PFSK-1 (cell line): ENCODE results near the gene DPM1.

Source experiments
- FOXP2 ChIP-seq: optimal IDR thresholded peaks from 2 replicates; pipeline ENCODE3; 2011; ENCODE audit warnings: borderline replicate concordance, control low read depth, inconsistent platforms; ENCODE audit not compliant: insufficient read depth; ENCODE audit errors: extremely low read length, extremely low read depth
- POLR2AphosphoS5 ChIP-seq: IDR thresholded peaks from 2 replicates; pipeline ENCODE4 v1.6.1; 2012; ENCODE audit warnings: low read depth, mild to moderate bottlenecking, control low read depth, low read length, moderate library complexity
- TAF1 ChIP-seq: IDR thresholded peaks from 2 replicates; pipeline ENCODE4 v1.6.1; 2012; ENCODE audit warnings: low read length, control low read depth, borderline replicate concordance; ENCODE audit not compliant: insufficient read depth
- TF ChIP-seq, protein P1 (sequence below), 2 experiments: IDR thresholded peaks; 2 replicates each; pipeline versions ENCODE4 v1.6.1 to v1.8.0; 2011 to 2012; ENCODE audit warnings: low read depth in 2 of 2, low read length in 2 of 2, control low read depth in 1 of 2, inconsistent platforms in 1 of 2, mild to moderate bottlenecking in 1 of 2, moderate library complexity in 1 of 2; ENCODE audit not compliant: insufficient read depth in 1 of 2

DNA sequence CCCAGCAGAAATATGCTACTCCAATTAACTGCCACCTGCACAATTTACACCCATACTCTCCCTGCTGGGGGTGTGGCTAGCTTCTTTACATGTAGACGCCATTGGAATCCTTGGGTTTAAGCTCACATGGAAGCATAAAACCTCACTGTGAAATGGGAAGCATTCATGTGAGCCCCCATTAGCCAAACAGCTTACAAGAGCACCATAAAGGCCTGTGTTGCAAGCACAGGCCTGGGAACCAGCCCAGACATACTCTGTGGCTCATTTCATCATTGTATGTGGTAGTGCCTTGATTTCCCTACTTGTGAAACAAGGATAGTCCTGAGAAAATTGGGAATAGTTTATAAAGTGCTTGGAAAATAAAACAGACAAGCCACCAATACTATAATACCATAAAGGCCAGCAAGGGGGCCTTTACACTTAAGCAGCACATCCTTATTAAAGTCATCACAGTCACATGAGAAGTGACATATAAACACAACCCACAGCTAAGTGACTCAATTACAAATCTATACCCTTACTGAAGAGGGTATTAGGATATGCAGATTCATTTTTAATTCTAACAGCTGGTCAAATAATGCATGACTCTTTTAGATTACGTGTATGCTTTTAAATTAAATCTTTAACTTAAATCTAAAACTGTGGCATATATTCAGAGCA is 33.9 kb downstream of the DPM1 start:
- no peak for TF ChIP-seq POLR2AphosphoS5
- TF ChIP-seq, protein P1, sequence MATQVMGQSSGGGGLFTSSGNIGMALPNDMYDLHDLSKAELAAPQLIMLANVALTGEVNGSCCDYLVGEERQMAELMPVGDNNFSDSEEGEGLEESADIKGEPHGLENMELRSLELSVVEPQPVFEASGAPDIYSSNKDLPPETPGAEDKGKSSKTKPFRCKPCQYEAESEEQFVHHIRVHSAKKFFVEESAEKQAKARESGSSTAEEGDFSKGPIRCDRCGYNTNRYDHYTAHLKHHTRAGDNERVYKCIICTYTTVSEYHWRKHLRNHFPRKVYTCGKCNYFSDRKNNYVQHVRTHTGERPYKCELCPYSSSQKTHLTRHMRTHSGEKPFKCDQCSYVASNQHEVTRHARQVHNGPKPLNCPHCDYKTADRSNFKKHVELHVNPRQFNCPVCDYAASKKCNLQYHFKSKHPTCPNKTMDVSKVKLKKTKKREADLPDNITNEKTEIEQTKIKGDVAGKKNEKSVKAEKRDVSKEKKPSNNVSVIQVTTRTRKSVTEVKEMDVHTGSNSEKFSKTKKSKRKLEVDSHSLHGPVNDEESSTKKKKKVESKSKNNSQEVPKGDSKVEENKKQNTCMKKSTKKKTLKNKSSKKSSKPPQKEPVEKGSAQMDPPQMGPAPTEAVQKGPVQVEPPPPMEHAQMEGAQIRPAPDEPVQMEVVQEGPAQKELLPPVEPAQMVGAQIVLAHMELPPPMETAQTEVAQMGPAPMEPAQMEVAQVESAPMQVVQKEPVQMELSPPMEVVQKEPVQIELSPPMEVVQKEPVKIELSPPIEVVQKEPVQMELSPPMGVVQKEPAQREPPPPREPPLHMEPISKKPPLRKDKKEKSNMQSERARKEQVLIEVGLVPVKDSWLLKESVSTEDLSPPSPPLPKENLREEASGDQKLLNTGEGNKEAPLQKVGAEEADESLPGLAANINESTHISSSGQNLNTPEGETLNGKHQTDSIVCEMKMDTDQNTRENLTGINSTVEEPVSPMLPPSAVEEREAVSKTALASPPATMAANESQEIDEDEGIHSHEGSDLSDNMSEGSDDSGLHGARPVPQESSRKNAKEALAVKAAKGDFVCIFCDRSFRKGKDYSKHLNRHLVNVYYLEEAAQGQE (IDR thresholded peaks at IDR 0.05; ENCODE audit: insufficient read depth in 1 of 2, low read depth in 2 of 2, low read length in 2 of 2) = no peak
- TF ChIP-seq TAF1 = no peak
- no peak for TF ChIP-seq FOXP2
